Measurements from ENCODE around the gene ATP1A4. TPM values are rescaled to one million over a fixed set of nuclear protein-coding genes. Genes with fewer than 3 reads are reported as not detected.

Gene ATP1A4
- total RNA-seq, 1 donor from 2014 or later: not detected

DNA sequence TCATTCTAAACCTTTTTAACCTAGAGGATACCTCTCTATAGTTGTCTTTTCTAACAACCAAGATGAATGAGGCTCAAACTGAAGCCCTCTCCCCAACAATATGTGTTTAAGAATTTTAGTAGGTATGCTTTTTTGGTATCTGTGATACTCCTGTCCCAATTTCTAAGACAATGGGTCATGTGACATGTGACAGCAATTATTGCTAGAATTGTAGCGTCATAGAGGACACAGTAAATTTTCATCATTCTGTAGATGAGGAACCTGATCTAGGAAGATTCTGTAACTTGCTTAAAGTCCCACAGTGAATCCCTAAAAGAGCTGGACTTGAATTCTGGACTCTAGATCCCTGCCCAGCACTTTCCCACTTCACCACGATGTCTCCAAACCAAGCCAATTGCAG is 27.3 kb downstream of the ATP1A4 start:
- TF ChIP-seq, protein P1, sequence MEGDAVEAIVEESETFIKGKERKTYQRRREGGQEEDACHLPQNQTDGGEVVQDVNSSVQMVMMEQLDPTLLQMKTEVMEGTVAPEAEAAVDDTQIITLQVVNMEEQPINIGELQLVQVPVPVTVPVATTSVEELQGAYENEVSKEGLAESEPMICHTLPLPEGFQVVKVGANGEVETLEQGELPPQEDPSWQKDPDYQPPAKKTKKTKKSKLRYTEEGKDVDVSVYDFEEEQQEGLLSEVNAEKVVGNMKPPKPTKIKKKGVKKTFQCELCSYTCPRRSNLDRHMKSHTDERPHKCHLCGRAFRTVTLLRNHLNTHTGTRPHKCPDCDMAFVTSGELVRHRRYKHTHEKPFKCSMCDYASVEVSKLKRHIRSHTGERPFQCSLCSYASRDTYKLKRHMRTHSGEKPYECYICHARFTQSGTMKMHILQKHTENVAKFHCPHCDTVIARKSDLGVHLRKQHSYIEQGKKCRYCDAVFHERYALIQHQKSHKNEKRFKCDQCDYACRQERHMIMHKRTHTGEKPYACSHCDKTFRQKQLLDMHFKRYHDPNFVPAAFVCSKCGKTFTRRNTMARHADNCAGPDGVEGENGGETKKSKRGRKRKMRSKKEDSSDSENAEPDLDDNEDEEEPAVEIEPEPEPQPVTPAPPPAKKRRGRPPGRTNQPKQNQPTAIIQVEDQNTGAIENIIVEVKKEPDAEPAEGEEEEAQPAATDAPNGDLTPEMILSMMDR (IDR thresholded peaks at IDR 0.05): no peak
- H3K9me3 Mint-ChIP-seq: no peaks in the 10 kb centered on the region
- peaks cover 8% of the 10 kb centered on the region for H3K27me3 Mint-ChIP-seq
- ATAC-seq (ENCODE audit: low read depth): no peak
- H3K36me3 Mint-ChIP-seq (ENCODE audit: low read depth): no peaks in the 10 kb centered on the region
- no peaks in the 10 kb centered on the region for H3K4me1 Mint-ChIP-seq
- CTCF ChIA-PET: interaction anchor here (0.9 kb wide), 1 partner anchor 114 kb away, joined by 4 read pairs; no protein-coding TSS in a partner anchor
- intact Hi-C loops (cut with micrococcal nuclease): no loop called here
- no peak overlapping the region for H3K4me3 Mint-ChIP-seq
- no peak overlapping the region for H3K27ac Mint-ChIP-seq
- POLR2A ChIA-PET: no interaction called here
- no peak for DNase-seq

DNA sequence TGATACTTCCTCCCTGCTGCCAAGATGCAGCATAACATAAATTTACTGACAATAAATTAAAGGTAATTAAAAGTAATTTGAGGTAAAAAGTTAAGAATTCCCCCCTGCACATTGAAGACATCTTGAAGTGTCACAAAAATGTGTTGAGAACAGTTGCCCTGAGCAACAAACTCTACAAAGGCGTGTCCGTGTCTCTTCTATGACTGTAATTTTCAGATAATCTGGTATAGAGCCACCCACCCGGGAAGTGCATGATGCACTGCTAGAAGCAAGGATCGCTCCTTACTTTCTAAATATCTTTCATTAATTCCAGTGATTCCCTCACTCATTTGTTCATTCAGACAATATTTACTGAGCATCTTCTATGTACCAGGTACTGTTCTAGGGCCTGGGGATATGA is 27.9 kb downstream of the ATP1A4 start:
- ATAC-seq (ENCODE audit: low read depth) (no peak), DNase-seq (no peak)
- ChIA-PET CTCF (interaction anchor here (0.9 kb wide), 1 partner anchor 113 kb away, joined by 4 read pairs; no protein-coding TSS in a partner anchor), POLR2A (no interaction called here)
- intact Hi-C loops (cut with micrococcal nuclease): no loop called here
- Mint-ChIP-seq H3K4me1 (no peaks in the 10 kb centered on the region), H3K9me3 (no peaks in the 10 kb centered on the region), H3K36me3 (ENCODE audit: low read depth) (no peaks in the 10 kb centered on the region), H3K27ac (no peak overlapping the region), H3K27me3 (peaks cover 8% of the 10 kb centered on the region), H3K4me3 (no peak overlapping the region)
- TF ChIP-seq, protein P1 (IDR thresholded peaks at IDR 0.05): no peak

DNA sequence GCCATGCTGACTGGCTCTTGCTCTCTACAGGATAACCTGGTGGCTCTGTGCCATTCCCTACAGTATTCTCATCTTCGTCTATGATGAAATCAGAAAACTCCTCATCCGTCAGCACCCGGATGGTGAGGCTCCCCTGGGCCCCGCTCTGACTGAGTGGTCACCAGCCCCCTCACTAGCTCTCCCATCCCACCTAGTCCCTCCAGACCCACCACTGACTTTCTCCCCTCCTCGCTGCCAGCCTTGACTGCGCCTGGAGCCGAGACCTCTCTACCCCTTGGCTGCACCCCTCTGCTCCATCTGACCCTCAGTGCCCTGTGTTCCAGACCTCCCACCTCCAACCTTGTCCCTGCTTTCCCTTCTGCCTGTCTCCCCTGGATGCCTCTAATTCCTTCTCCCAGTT is 34.8 kb downstream of the ATP1A4 start:
- H3K9me3 Mint-ChIP-seq: no peaks in the 10 kb centered on the region
- H3K36me3 Mint-ChIP-seq (ENCODE audit: low read depth): no peaks in the 10 kb centered on the region
- ChIA-PET CTCF (no interaction called here), POLR2A (interaction anchor here (1.2 kb wide), 1 partner anchor 99 kb away, joined by 3 read pairs; the partner anchor contains the start of gene PEX19)
- H3K27me3 Mint-ChIP-seq: peaks cover 4% of the 10 kb centered on the region
- H3K27ac Mint-ChIP-seq: no peak overlapping the region
- H3K4me1 Mint-ChIP-seq: no peaks in the 10 kb centered on the region
- TF ChIP-seq, protein P1 (IDR thresholded peaks at IDR 0.05): no peak
- H3K4me3 Mint-ChIP-seq: no peak overlapping the region
- ATAC-seq (ENCODE audit: low read depth) (no peak), DNase-seq (no peak)
- intact Hi-C loops (cut with micrococcal nuclease): no loop called here

DNA sequence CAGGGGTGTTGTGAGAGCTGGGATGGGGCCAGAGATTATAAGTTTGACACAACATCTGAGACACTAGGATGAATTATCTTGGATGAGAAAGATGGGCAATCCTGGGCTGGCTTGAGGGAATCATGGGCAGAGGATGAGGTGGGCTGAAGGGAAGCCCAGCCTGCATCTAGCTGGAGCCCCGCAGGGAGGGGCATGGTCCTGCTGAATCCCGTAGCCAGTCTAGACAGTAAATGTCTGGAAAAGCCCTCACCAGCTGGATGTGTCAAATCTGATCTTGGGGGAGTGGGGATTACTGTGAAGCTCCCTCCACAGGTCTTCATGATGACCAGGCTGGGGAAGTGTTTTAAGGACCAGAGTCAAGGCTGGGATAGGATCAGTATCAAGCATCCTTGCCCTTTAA is 35.3 kb downstream of the ATP1A4 start:
- no peak overlapping the region for H3K27ac Mint-ChIP-seq
- H3K27me3 Mint-ChIP-seq: peaks cover 4% of the 10 kb centered on the region
- TF ChIP-seq, protein P1 (IDR thresholded peaks at IDR 0.05): no peak
- no peak for DNase-seq
- ChIA-PET CTCF (no interaction called here), POLR2A (interaction anchor here (1.2 kb wide), 1 partner anchor 98 kb away, joined by 3 read pairs; the partner anchor contains the start of gene PEX19)
- ATAC-seq (ENCODE audit: low read depth): no peak
- no peak overlapping the region for H3K4me3 Mint-ChIP-seq
- H3K4me1 Mint-ChIP-seq: no peaks in the 10 kb centered on the region
- H3K36me3 Mint-ChIP-seq (ENCODE audit: low read depth): no peaks in the 10 kb centered on the region
- intact Hi-C loops (cut with micrococcal nuclease): no loop called here
- no peaks in the 10 kb centered on the region for H3K9me3 Mint-ChIP-seq

DNA sequence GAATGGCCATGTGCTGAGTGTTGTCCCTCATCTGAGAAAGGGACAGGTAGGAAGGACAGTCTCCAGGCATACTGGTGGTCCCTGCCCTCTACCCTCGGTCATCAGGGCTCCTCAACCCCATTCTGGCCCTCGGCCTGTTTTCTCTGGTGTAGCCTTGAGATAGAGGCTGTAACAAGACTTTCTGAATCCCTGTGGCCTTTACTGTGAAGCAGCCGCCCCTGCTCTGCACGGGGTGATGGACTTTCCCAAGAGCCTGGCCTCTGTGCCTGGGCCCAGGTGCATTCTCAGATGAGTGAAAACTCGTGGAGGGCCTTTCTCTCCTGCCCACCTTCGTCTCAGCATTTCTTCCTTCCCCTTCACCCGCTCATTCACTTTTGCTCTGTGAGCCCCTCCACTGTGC is 36.0 kb downstream of the ATP1A4 start:
- CTCF ChIA-PET: no interaction called here
- Mint-ChIP-seq H3K4me1 (no peaks in the 10 kb centered on the region), H3K36me3 (ENCODE audit: low read depth) (no peaks in the 10 kb centered on the region), H3K27me3 (peaks cover 4% of the 10 kb centered on the region), H3K27ac (no peak overlapping the region), H3K9me3 (no peaks in the 10 kb centered on the region), H3K4me3 (no peak overlapping the region)
- intact Hi-C loops (cut with micrococcal nuclease): no loop called here
- POLR2A ChIA-PET: no interaction called here
- DNase-seq (no peak), ATAC-seq (ENCODE audit: low read depth) (no peak)
- TF ChIP-seq, protein P1 (IDR thresholded peaks at IDR 0.05): no peak

Measured in activated B cell treated with CpG ODN at 0.5 μM for 24 hours (primary cell).